ENCODE results near the gene PITPNM3.

PITPNM3 gene

DNA sequence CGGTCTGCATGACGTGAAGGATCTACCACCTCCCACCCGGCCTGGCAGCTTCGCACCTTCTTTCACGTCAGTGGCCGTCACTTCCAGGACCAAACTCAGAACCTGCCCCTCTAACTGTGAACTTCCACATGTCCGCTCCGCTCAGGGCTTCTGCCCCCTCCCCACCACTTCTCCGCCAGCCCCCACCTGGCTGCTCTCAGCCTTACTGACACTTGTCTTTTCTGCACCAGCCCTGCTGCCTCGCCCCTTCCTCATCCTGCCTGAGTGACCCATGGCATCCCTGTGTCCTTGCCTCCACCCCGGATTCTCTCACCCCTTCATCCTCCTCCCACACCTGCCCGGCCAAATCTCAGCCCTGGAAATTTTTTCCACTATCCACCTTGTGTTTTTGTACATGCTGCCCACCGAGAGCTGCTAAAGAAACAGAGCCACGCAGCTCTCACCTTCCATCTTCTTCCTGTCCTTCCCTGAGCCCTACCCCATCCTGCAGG, 97.8 kb downstream of the PITPNM3 start:
- no peak for DNase-seq

DNA sequence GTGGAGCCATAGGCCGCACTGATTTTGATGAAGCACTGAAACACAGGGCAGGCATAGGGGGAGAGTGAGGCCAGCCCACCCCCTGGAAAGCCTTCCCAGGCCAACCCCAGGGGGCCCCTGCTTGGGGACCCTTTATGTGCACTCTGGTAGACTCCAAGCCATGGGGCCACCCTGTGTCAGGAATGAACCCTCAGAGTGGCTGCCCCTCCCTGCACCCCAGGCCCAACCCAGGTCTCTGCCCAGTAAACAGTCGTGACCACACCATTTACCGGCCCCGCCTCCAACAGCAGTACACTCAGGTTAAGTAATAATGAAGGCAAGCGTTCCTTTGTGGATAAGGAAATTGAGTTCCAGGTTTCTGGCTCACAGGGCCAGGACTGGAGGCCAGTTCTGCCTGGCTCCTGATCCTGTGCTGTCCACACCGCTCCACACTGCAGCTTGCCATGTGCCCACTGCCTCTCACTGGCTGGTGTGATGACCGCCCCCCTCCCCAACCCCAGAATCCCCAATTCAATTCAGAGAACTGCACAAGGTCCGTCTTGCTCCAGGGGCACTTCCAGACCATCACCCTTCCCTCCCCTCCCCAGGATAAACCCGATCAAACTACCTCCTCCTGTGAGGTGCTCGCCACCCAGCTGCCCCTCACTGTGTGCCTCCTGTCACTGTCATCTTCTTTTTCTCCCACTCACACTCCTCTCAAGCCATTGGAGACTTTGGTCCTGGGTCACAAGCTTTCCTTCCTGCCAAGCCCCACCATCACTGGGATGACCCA, 98.5 kb downstream of the PITPNM3 start:
- no peak for DNase-seq

DNA sequence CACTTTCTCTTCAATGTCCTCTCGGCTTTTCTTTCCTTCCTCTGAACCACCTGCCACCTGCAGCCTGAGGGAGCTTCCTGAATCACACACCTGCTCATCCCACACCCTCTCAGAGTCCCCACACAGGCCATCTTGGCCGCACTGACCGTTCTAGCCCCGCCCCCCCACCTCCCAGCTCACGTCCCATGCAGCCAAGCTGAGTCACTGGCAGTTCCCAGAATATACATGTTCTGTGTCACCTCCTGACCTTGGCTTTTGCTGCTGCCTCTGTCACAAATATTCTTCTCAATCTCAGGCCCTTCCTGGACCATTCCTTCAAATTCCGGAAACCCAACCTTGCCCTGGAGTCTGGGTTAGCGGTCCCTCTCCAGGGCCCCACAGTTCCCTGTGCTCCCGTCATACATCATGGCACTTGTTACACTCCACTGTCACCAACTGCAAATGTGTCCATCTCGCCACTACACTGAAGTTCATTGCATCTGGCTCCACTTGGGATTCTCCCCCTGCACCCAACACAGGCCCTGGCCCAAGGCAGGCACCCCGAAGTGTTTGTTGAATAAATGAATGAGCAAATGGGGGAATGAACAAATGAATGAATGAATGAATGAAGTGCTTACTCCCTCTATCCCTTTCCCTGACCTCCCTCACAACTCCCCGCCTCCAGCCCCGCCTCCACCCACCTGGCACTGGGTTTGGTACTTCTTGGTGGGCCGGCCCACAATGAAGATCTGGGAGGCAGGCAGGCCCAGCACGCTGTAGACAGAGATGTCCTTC, 99.3 kb downstream of the PITPNM3 start:
- DNase-seq = no peak

GRCh38 chr17:6456321-6456720, 100.0 kb downstream of the PITPNM3 start:
- no peak for DNase-seq

DNA sequence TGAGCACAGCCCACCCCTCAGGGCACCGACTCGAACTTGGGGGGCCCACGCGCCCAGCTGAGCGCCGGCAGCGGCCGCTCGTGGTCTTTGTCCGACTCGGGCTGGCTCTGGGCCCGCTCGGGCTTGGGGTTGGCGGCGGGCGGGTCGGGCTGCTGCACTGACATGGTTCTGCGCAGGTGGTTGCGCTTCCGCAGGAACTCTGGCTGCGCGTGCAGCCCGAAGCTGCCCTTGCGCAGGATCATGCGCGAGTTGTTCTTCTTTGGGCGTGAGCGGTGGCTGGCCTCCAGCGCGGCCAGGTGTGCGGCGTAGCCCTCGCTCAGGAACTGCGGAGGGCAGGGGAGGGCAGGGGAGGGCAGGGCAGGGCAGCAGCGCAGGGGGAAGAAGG, 101.0 kb downstream of the PITPNM3 start:
- peak; percentile 50 to 63 for DNase-seq

DNA sequence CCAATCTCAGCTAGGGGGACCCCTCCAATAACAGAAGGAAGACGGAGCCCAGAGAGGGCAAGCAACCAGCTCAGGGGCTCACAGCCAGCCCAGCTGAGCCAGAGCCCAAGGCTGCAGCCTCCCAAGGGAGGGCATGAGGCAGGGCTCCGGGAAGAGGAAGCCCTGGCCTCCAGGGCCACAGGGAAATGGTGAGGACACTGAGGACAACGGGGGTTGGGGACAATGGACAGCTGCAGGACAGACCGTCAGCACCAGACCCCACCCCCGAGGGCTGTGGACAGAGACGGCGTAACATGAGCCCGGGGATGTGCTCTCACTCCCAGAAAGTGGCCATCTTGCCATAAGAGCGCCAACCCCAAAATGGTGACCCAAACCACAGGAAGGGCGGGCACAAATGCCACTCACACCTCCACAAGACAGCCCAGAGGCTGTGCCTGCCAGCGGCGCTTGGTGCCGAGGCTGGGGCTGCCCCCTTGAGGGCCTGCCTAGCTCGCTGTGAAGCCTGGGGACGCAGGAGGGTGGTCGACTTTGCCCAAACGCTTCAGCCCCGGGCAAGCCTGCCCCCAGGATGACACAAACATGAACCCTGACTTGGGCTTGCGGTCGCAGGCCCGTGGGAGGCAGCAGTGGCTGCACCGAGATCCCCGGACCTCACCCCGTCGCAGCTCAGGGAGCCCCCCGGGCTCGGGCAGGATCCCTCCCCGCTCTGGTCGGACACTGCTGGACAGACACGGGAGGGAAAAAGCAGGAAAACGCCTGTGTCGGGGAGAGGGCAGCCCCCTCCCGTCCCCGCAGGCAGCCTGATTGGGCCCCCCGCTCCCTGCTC, 101.6 kb downstream of the PITPNM3 start:
- DNase-seq = no peak

GRCh38 chr17:6453279-6454024, 102.9 kb downstream of the PITPNM3 start:
- no peak for DNase-seq

DNA sequence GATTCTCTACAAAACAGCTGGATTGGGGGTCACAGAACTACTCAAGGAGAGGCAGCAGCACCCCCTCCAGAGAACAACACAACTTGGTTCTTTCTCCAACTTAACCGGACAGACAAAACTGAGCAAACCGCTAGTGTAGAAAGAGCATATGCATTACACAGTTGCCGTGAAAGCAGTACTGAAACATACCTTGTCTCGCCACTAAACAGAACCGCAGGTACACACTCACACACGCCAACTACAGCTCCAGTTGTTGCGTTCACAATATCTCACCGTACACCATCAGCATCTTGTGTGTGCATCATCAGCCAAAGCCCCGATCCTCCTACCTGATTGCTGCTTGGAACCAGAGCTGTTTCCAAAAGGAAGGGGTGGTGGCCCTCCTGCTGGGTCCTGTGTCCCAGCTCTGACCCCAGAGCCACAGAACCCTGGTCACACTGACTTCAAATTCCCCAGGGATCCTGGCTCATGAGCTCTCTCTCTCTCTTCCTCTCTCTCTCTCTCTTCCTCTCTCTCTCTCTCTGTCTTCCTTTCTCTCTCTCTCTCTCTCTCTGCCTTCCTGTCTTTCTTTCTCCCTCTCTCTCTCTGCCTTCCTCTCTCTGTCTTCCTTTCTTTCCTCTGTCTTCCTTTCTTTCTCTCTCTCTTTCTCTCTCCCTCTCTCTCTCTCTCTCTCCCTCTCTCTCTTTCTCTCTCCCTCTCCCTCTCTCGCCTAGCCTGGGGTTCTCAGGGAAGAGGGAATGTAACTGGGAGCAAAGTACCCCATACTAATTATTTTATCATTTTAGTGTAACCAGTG, 103.7 kb downstream of the PITPNM3 start:
- no peak for DNase-seq

DNA sequence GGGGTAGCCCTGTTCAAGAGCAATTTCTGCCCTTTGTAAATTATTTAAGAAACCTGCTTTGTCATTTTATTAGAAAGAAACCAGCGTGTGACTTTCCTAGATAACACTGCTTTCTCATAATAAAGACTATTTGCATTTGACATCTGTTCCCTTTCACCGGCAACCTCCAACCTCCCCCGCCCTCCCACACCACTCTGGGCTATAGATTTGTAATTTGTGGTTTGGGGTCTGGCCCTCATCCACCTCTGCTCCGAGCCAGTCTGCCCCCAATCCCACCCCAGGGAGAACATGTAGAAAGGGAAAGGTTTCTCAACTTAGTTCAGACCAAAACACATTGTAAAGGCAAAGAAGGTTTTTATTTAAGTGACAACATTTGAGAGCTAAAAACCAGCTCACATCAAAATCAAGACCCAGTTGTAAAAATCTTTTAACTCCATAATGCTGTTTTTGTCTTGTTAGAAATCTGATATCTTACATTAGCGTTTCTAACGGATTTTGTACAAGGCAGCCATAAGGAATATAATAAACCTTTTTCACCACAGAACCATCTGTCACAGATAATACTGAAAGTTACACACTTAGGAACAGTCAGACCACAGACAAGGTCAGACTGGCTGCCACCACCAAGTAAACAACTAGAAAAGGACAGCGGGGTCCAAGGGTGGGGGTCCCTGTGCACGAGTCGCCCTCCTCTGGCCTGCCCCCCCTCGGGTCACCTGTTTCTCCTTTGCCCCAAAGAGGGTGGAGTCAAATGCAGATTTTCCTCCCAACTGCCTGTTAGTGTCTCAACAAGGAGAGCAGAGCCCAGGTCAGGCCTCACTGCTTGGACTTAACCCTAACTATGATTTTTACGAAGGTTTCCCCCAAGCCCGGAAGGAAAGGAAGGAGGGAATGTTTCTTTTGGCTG, 105.2 kb downstream of the PITPNM3 start:
- DNase-seq = no peak

- no peak for DNase-seq
Measured at GRCh38 chr17:6449307-6449706, 107.0 kb downstream of the PITPNM3 start.

DNA sequence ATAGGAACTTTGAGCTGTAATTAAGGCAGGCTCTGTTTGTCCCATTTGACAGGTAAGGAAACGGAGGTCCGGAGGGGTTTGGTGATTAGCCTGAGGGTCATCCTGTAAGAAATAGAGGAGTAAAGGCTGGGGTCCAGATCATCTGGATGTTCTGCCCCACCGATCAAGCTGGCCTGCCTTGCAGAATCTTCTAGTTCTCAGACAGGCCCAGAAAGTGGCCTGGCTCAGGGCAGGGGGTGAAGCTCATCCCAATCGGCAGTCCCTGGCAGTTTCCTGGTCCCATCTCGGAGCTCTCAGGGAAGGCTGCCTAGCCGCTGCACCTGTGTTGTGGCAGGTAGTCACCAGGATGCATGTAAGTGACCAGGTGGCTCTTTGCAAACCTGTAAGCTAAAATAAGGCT, 107.9 kb downstream of the PITPNM3 start:
- DNase-seq = no peak

- no peak for DNase-seq
Measured at GRCh38 chr17:6446516-6447100, 109.7 kb downstream of the PITPNM3 start.

DNA sequence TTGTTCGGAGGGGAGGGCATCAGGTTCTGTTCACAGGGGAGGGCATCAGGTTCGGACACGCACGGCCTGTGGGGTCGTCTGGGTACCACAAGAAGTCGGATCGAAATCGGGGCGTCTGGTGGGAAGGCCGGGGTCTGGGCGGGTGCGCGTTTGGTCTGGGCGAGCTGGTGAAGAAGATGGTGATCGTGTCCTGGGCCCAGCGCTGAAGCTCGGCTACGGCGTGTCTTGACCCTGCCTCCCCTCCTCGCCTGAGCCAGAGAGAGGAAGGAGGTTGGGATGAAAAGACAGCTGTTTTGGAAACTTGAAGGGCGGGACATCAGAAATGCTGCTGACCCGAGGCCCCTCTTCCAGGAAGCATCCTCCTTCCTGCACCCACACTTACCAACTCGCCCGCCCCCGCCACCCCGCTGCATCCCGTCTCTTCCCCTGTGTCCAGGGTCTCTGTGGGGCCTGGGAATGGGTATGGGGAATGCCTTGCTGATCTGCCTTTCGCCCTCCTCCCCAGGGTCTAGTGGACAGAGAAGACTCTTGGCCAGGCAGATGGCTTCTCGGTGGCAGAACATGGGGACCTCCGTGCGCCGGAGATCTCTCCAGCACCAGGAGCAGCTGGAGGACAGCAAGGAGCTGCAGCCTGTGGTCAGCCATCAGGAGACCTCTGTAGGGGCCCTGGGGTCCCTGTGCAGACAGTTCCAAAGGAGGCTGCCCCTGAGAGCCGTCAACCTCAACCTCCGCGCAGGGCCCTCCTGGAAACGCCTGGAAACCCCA, 111.6 kb downstream of the PITPNM3 start:
- no peak for DNase-seq

DNA sequence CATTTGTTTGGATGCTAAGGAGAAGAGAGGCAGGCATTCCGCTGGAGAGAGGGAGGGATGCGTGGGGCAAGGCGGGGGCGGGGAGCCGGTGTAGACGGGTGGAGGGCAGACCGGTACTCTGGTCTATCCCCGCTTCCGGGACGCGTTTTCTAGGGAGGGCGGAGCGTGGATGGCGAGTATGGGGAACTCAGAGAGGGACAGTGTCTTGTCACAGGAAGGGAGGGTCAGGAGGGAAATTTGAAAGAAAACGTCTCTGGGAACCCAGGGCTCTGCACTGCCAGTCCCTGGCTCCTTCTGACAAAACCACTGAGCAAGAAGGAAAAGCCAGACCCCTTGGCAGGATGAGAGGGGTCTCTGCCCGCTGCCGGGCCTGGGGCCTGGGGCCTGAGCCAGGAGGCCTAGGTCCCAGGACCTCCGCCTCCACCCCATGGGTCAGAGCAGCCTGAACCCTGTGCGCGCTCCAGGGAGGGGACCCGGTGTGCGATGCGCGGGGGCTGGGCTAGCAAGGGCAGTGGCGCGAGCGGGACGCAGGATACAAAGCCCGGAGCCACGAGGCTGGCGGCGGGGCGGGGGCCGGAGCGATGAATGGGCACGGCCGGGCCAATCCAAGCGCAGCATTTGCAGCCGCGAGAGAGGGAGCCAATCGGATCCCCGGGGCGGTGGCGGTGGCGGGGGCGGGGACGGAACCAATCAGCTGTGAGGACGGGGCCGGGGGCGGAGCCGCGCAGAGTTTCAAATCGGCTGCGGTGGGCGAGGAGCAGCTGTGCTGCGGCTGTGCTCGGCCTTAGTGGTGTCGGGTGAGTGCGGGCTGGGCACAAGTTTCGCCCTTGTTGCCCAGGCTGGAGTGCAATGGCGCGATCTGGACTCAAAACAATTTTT, 112.4 kb downstream of the PITPNM3 start, which contains the start of gene PIMREG:
PIMREG (plus strand) TSS at position 764 of the 879 bp plus-strand sequence. CDS start 656 bp downstream, outside the sequence.
- peak; percentile 90 for DNase-seq

DNA sequence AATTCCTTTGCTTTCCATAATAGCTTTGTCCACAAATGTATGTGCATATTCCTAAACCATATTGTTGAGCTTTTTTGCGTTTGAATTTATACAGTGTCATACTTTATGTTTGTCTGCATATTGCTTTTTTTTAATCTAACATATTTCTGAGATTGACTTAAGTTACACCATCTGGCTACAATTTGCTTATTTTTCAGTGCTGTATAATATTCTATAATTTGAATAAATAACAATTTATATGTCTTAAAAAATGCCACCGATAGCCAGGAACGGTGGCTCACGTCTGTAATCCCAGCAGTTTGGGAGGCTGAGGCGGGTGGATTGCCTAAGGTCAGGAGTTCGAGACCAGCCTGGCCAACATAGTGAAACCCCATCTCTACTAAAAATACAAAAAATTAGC, 113.6 kb downstream of the PITPNM3 start:
- no peak for DNase-seq

DNA sequence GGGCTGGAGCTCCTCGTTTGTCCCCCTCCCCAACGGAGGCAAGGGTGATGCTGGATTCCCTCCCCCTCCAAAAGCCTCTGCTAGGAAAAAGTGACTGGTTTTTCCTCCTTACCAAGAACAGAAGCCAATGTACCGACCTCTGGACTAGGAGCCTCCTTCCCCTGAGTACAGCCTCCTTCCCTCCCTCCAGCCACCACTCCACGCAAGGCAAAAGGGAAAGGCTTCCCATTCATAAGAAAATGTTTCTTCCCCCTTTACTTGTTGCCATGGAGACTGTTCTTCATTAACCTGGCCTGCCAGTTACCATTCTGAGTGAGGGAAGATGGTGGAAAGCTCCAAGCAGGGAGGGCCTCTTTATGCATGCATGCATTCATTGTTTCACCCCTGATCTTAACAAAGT, 116.4 kb downstream of the PITPNM3 start:
- no peak for DNase-seq

GRCh38 chr17:6437956-6438355, 118.4 kb downstream of the PITPNM3 start:
- no peak for DNase-seq

GRCh38 chr17:6437466-6437865, 118.9 kb downstream of the PITPNM3 start:
- DNase-seq = no peak
